Endometrial microvascular endothelial cells (primary cell): ENCODE data around the gene DNASE1L2. TPM values are rescaled to one million over a fixed set of nuclear protein-coding genes. Genes with fewer than 3 reads are reported as not detected.

Experiments used
- in situ Hi-C: cut with HindIII; loops from 2 replicates; pipeline ENCODE4 v1.10.0; 2017; ENCODE audit warnings: low sequenced_read_pairs, low pct_unique_long_range_greater_than_20kb; ENCODE audit errors: inconsistent ontology term
- total RNA-seq: library from RNA; depleted of rRNA; stranded (reverse); fragments of >200 nt; gene quantifications from one replicate; pipeline ENCODE4 v1.2.3, GENCODE V29; 2015; ENCODE audit errors: inconsistent ontology term

The DNASE1L2 gene
- total RNA-seq, 1 donor from 2014 or later = 0.09 TPM

DNA sequence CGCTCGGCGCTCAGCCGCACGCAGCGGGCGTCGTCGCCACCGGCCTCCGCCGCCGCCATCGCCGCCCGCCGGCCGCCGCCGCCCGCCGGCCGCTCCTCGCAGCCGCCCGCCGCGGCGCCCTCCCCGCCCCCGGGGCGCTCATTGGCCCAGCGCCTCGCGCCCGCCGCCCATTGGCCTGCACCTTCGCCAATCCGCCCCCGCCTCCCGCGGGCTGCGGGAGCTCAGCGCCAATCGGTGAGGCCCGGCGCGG, 21.6 kb upstream of the DNASE1L2 start, which contains the start of gene PGP:
Gene PGP (minus strand): TSS at position 122 of the 250 bp plus-strand sequence. CDS start 63 bp downstream, at position 59.
- in situ Hi-C loops = no loop called here

GRCh38 chr16:2216330-2216729, 19.9 kb upstream of the DNASE1L2 start:
- in situ Hi-C loops = no loop called here

DNA sequence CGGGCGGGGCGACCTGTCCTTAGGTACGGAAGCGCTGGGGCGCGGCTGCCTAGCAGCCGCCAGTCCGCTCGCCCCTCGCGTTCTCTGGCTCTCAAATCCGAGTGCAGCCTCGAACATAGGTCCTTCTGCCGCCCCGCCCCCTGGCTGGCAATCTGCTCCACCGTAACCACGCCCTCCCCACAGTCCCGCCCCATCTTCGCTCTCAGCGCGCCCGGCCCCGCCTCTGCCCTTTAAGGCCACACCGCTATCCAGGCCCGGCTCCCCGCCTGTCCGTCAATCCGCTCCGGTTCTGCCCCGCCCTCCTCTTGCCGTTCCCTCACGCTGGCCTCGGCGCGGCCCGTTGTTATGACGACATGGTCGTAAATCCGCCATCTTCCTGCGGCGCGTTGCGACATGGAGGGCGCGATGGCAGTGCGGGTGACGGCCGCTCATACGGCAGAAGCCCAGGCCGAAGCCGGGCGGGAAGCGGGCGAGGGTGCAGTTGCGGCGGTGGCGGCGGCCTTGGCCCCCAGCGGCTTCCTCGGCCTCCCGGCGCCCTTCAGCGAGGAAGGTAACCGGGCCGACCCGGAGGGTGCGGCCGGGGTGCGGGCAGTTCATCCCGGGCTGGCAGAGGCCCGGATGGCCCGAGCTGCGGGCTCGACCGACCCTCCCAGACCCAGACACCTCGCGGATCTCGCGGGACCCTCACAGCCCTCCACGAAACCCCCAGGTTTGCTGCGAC, 12.9 kb upstream of the DNASE1L2 start, which contains the start of gene E4F1:
Gene E4F1 (plus strand): TSS at position 371 of the 721 bp plus-strand sequence. CDS start 23 bp downstream, at position 394.
- in situ Hi-C loops = no loop called here

GRCh38 chr16:2223942-2224486, 12.2 kb upstream of the DNASE1L2 start:
- in situ Hi-C loops = no loop called here

DNA sequence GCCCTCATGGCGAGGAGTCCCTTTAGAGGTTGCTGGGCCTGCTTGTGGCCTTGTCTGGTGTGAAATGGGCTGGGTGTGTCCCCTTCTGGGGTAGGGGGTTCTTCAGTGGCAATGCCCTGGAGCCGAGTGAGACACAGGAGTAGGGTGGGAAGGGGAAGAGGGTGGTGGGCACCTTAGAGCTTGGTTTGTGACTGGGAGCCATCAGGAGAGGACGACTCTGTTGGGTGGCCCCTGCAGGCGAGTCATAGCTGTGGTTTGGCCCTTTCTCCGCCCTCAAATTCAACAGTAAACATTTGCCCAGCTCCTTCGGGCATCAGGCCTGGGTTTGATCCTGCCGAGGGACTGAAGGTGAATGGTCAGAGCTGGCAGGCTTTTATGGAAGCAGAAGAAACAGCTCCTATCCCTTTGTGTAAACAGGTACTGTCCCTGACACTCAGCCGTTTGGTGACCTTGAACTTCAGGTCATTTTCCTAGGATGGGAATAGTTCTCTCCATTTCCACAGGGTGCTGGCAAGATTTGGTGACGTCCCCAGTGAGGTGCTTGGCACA, 9.9 kb upstream of the DNASE1L2 start:
- in situ Hi-C loops = no loop called here

DNA sequence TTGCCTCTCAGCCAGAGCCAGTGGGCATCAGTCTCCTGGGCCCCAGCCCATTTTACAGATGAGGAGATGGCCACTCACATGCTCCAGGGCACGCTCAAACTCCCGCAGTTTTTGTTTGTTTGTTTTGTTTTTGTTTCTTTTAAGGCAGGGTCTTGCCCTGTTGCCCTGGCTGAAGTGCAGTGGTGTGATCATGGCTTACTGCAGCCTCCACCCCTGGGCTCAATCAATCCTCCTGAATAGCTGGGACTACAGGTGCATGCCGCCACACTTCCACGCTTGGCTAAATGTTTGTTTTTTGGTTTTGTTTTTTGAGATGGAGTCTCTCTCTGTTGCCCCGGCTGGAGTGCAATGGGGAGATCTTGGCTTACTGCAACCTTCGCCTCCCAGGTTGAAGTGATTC, 9.3 kb upstream of the DNASE1L2 start:
- in situ Hi-C loops = no loop called here

GRCh38 chr16:2228161-2228824, 8.0 kb upstream of the DNASE1L2 start:
- in situ Hi-C loops = no loop called here

DNA sequence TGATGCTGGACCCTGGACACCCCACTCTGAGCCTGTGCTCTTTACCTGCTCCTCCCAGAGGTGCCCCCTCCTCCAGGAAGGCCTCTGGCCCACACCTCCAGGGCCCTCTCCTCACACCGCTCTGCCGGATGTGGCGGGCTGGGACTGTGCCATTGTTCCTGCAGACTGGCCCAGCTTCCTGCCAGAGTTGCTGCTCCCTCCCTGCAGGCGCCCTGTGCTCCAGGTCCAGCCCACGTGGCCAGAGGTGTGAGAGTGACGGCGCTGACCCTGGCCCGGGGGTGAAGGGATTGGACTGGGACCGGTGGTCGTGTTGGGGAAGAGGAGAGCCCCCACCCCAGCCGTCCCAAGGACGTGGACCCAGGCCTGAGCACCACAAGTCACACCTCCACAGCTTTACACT, 7.2 kb upstream of the DNASE1L2 start:
- in situ Hi-C loops = no loop called here

DNA sequence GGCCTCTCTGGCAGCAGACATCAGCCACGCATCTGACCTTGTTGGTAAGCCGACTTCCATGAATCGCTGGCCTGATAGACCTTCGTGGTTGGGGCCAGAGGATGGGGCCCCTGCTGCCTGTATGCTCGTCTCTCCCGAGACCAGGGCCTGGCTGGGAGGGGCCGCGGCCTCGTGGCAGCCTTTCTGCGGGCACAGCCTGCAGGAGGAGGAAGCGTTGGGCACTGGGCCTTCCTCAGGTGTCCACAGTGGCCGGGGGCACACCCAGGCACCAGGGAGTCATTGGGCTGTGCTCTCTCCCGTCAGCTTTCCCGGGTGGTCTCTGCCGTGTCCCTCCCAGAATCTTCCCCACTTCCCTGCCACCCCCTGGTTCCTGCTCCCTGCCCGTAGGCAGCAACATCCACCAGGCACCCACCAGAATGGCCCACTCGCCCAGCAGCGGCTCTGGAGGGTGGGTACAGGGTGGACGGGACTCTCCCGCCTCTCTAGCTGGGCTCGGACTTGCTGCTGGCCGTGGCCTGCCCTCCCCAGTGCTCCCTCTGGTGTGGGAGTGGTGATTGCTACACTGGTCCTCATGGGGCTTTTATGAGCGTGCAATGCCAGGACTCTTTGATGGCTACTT, 6.5 kb upstream of the DNASE1L2 start:
- in situ Hi-C loops = no loop called here

DNA sequence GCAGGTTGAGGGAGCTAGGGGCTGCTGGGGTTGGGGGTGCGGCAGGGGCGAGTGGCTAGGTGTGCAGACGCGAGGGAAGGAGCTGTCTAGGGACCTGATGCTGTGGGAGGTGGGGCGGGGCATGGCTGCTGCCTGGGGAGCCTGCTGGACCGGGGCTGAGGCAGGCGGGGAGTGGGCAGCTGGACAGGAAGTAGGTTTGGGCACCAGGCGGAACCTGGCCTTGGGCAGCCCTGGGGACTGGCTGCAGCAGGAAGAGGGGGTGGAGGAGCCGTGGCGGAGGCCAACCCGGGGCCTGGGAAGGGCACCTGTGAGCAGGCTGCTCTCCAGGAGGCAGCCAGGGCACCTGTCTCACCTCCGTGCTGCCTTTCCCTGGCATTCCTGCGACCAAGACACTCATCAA, 5.9 kb upstream of the DNASE1L2 start:
- in situ Hi-C loops = no loop called here

GRCh38 chr16:2231016-2231931, 5.0 kb upstream of the DNASE1L2 start:
- in situ Hi-C loops = no loop called here

- in situ Hi-C loops = no loop called here
Observed at GRCh38 chr16:2232094-2232990, 3.9 kb upstream of the DNASE1L2 start.

DNA sequence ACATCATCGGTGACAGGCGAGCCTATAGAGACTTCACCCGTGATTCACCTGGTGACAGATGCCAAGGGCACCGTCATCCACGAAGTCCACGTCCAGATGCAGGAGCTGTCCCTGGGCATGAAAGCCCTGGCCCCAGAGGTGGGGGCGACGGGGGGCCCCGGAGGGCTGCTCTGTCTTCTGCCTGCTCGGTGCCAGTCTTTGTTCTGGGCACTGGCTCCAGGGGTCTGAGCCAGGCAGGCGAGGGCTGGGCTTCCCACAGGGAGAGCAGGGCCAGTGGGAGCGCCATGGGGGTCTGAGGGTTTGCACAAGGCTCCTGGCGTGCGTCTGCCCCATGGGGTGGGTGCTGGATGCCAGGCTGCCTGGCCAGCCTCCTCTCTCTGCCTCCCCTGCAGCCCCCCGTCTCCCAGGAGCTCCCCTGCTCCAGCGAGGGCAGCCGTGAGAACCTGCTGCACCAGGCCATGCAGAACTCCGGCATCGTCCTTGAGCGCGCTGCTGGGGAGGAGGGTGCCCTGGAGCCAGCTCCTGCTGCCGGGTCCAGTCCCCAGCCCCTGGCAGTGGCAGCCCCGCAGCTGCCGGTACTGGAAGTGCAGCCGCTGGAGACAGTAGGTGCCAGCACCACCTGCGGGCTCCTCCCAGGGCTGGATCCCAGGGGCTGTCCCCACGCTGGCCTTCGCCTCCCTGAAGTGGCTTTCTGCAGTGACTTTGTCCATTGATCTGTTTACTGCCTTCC, 3.0 kb upstream of the DNASE1L2 start:
- in situ Hi-C loops = no loop called here

- in situ Hi-C loops = no loop called here
Observed at GRCh38 chr16:2233872-2234812, 2.1 kb upstream of the DNASE1L2 start.

DNA sequence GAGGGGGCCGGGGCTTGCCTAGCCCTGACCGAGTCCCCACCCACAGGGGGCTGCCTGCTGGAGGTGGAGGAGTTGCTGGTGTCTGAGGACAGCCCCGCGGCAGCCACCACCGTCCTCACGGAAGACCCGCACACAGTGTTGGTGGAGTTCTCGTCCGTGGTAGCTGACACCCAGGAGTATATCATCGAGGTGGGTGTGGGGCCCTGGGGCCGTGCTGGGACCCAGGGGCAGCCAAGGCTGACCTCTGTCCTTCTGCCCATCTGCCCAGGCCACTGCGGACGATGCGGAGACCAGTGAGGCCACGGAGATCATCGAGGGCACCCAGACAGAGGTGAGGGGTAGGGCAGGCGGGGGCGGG, 1.5 kb upstream of the DNASE1L2 start:
- in situ Hi-C loops = no loop called here

- in situ Hi-C loops = no loop called here
Observed at GRCh38 chr16:2235234-2235651, 1.0 kb upstream of the DNASE1L2 start.
